ENCODE measurements around the gene POTEE.
"Not testable (repeated sequence)": the region's sequence is repeated elsewhere in the genome, so short reads cannot be mapped to it uniquely, and the experiment has no call there.

Gene POTEE

DNA sequence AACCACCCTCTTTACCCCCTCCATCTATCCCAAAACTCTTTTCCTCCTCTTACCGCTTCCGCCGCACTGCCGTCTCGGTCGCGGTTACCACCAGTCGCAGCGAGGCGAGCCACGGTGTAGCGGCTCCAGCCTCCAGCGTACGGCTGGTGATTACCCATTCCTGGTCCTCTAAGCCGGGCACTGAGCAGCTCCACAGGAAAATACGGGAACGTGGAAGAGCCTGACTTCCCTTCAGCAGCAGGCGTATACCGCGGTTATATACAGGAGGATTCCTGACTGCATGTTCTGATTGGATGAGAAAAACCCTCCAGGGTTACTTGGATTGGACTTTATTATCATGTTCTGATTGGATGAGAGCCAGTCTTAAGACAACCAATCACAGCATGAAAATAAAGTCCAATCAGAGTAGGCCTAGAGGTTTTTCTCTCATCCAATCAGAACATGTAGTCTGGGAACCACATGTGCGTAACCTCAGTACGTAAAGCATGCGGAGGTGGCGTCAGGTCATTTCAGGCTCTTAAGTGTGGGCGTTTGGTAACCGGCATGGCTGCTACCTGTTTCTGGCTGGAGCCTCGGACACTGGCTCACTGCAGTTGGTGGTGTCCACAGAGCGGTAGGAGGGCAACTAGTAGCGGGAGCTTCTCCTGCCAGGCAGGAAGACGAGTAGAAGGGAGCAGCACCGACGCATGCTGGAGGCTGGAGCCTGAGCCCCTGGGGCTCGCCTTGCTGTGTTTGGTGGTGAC is at the start of gene POTEE:
TSS of gene POTEE (plus strand) at position 507 of the 743 bp plus-strand sequence. CDS start 8,867 bp downstream, outside the sequence.
- not testable (repeated sequence) for DNase-seq

GRCh38 chr2:131165562-131165961 is 43.8 kb upstream of the POTEE start:
- not testable (repeated sequence) for DNase-seq

DNA sequence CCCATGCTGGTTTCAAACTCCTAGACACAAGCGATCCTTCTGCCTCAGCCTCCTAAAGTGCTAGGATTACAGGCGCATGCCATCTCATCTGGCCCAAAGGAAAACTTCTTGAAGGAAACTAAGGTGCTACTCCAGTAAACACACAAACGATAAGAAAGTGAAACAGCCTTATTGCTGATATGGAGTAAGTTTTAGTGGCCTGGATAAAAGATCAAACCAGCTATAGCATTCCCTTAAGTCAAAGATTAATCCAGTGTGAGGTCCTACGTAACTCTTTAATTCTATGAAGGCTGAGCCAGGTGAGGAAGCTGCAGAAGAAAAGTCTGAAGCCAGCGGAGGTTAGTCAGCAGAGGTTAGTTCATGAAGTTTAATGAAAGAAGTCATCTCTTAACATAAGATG is 40.8 kb upstream of the POTEE start:
- DNase-seq = no peak

DNA sequence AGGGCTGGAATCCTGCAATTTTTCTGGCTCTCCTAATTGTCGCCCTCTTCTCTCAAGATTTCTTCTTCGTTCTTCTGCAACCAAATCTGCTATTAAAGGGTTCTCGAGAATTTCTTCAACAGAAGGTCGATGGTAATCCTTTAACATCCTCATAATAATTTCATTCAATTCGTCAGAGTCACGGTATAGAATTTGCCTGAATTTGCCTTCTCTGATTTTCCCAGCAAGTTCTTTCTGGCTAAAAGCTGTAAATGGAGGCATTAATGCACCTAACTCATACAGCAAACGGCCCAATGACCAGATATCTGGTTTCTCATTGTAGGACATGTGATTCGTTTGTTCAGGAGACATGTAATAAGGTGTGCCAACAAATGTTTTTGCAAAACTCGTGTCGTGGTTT is 31.3 kb upstream of the POTEE start:
- not testable (repeated sequence) for DNase-seq

DNA sequence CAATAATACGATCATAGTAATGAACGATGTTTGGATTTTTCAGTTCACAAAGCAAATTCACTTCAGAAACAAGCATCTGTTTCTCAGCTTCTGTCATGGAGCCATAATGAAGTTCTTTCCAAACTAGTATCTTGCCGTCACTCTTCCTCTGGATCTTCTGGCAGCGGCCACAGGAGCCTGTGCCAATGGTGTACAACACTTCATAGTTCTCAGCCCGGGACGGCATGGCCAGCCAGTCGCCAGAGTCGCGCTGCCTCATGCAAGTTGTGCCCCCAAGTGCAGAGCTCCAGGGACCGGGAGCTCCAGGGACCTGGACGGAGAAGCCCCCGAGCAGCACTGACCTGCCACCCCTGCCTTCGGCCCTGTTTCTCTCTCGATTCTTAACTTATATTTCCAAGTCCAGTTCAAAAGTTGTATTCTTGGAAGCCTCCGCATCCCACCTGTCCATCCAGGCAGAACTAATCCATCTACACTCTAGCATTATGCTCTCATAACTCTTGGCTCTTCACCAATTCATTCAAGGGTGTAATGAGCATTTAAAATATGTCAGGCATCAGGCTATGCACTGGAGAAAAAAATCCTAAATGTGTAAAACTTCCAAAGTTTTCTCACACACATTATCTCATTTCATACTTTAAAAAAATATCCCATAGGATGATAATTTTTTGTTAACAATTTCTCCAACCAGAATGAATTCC is 30.5 kb upstream of the POTEE start:
- not testable (repeated sequence) for DNase-seq

GRCh38 chr2:131181451-131181850 is 27.9 kb upstream of the POTEE start:
- not testable (repeated sequence) for DNase-seq

DNA sequence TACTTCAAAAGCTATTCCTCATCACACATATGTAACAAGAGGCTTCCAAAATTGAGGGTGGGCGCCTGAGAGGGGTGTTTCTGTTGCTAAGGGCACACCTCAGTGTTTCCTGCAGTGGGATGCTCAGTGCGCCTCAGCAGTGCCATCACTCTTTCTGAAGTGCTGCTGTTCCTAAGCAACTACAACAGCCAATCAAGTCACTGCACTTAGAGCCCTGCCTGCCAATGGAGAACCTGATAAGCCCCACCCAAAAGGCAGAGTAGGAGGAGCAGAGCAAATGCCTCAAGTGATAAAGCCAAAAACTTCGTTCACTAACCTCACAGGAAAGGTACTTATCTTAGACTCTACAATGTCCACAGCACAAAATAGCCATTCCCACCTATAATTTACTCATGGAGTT is 15.9 kb upstream of the POTEE start:
- not testable (repeated sequence) for DNase-seq

GRCh38 chr2:131196186-131196585 is 13.2 kb upstream of the POTEE start:
- not testable (repeated sequence) for DNase-seq

DNA sequence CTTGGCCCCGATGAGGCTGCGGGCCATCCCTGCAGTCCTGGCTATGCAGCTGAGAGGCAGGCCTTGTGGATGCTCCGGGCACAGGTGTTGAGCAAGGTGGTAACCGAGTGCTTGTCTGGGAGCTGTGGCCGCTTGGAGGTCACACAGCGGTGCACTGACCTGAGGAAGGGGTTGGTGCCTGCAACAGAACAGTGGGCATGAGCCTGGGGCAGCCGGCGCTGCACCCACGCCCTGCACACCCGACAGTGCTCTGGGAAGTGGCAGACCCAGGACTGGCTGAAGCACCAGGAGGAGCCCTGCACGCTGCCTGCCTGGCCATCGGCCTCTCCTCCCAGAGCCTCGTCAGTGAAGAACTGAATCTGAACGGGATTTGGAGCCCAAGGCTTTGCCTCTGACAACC is 8.2 kb upstream of the POTEE start:
- DNase-seq = no peak

- DNase-seq = not testable (repeated sequence)
Observed at GRCh38 chr2:131207839-131208238, 1.5 kb upstream of the POTEE start.

DNA sequence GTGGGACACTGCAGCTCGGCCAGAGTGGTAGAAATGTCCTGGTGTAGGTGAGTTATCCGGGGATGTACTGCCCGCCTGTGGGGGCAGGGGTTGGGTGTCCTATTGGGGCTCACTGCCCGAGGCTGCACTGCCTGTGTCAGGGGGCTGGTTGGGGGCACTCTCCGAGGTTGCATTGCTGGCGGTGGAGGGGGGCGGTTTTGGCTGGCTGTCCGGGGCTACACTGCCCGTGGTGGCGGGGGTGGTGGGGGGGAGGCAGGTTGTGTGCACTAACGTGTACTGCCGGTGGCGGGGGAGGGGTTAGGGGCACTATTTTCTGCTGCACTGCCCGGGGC is 403 bp downstream of the POTEE start:
- DNase-seq = not testable (repeated sequence)

DNA sequence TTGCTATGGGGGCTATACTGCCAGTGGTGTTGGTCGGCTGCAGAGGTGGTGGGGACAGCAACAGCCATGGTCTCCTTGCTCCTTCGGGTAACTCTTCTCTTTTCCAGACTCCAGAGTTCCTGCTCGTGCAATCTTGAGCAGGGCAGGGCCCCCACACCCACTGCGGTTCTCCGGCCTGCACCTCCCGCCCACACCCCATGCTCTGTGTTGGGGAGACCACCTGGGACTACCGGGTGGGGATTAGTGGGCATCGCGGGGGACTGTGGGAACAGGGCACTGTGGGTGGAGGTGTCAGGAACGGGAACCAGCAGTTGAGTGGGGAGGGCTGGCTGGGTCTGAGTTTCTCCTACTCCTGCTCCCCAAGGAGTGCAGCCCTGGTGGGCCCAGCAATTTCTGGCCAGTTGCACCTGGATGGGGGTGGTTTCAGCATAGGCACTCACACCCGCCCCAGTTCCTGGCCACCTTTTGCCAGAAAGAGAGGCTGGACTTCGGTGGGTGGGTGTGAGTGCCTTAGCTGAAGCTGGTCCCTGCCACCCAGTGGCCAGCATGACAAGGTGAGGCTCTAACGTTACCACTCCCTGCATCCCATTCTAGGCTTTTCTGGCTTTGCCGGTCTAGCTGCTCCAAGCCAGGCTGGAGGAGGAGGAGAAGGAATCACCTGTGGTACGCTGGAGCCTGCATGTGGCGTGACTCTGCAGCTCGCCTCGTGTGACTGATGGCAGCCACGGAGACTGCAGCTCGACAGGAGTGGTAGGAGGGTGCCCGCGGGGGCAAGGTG is 1.3 kb downstream of the POTEE start:
- not testable (repeated sequence) for DNase-seq

DNA sequence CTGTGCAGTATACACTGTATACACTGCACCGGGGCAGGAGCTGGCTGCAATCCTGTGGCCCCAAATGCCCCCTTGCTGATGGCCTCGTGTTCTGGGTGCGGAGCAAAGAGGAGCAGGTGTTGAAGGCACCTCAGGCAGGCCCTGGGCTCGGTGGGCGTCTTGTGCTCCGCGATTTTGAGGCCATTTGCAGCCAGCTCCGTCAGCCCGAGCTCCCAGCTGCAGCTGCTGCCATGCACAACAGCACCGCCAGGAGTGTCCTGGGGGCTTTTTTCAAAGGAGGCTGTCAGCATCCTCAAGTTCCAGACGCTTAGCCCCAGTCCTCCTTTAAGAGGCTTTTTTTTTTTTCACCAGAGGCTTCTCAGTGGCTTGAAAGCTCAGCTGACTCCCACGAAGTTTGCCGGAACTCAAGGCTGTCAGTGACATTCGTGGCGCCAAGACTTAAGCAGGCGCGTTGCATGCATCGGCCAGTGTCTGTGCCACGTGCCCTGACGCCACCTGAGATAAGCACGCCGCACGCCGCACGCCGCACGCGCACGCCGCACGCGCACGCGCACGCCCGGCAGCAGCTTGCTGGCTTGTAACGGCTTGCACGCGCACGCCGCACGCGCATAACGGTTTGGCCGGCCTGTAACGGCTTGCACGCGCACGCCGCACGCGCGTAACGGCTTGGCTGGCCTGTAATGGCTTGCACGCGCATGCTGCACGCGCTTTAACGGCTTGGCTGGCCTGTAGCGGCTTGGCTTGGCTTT is 8.1 kb downstream of the POTEE start:
- DNase-seq = not testable (repeated sequence)

DNA sequence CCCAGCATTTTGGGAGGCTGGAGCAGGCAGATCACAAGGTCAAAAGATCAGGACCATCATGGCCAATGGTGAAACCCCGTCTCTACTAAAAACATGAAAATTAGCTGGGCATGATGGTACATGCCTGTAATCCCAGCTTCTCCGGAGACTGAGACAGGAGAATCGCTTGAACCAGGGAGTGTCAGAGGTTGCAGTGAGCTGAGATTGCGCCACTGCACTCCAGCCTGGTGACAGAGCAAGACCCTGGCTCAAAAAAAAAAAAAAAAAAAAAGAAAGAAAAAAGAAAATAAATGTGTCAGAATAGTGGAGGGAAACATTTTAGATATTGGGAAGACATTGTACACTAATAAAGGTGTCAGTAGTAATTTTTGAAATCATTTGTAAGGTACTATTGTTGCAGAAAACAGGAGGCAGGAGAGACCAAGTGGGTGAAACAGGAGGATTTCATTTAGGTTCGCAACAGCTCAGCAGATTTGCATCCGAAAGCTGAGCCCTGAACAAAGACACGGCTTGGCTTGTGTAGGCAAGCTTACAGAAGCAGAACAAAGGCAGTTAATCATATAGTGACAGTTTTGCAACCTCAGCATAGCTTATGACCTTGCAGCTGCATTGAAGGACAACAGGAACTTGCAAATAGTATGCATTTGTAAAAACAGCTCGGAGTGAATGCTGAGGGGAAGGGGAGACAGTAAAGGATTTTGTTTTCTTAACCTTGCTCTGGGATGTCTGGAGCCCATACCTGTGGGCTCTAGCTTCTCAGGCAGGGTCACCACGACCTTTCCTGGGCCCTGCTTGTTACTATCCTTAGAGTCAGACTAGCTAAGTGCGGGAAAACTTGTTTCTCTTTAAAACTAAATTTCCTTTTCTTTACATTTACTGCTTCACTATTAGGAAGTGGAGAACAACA is 26.5 kb downstream of the POTEE start:
- DNase-seq = not testable (repeated sequence)
